ENCODE results near the gene CD38. TPM values are rescaled to one million over a fixed set of nuclear protein-coding genes. Genes with fewer than 3 reads are reported as not detected.

Gene CD38
- total RNA-seq, 4 donors from 2014 or later: 0.26 to 4.6 (median 1.6) TPM

- no peak overlapping the region for H3K27ac ChIP-seq
- no peak for DNase-seq
- H3K36me3 ChIP-seq: no peaks in the 10 kb centered on the region
- H3K4me3 ChIP-seq: no peak overlapping the region
- H3K4me1 ChIP-seq: no peaks in the 10 kb centered on the region
- H3K9me3 ChIP-seq: no peaks in the 10 kb centered on the region
- no peak for TF ChIP-seq POLR2A (IDR thresholded peaks at IDR 0.05)
- TF ChIP-seq CTCF (IDR thresholded peaks at IDR 0.05): no peak
- no peaks in the 10 kb centered on the region for H3K27me3 ChIP-seq
- intact Hi-C loops (cut with DNase I; ENCODE audit: low total_unique reads): no loop called here
These were observed 122.9 kb downstream of the CD38 start for GRCh38 chr4:15901007-15901406.

GRCh38 chr4:15901998-15902397, 123.9 kb downstream of the CD38 start:
- intact Hi-C loops (cut with DNase I; ENCODE audit: low total_unique reads): no loop called here
- no peaks in the 10 kb centered on the region for H3K27me3 ChIP-seq
- H3K4me3 ChIP-seq: no peak overlapping the region
- no peaks in the 10 kb centered on the region for H3K9me3 ChIP-seq
- H3K36me3 ChIP-seq: no peaks in the 10 kb centered on the region
- H3K27ac ChIP-seq: no peak overlapping the region
- DNase-seq: no peak
- H3K4me1 ChIP-seq: no peaks in the 10 kb centered on the region
- TF ChIP-seq POLR2A (IDR thresholded peaks at IDR 0.05) (no peak), CTCF (IDR thresholded peaks at IDR 0.05) (no peak)

- Histone ChIP-seq H3K4me3 (no peak overlapping the region), H3K4me1 (no peaks in the 10 kb centered on the region), H3K27me3 (no peaks in the 10 kb centered on the region), H3K27ac (no peak overlapping the region), H3K9me3 (no peaks in the 10 kb centered on the region), H3K36me3 (no peaks in the 10 kb centered on the region)
- TF ChIP-seq POLR2A (IDR thresholded peaks at IDR 0.05): no peak
- no peak for TF ChIP-seq CTCF (IDR thresholded peaks at IDR 0.05)
- DNase-seq: no peak
- intact Hi-C loops (cut with DNase I; ENCODE audit: low total_unique reads): no loop called here
These were observed 124.6 kb downstream of the CD38 start for GRCh38 chr4:15902746-15903145.

Other genes starting within 250 kb of the CD38 start
- gene FBXL5, start 123.0 kb upstream of the CD38 start, total RNA-seq: 100 to 1,000 TPM in 3 of 4 donors, 10 to 100 TPM in 1; 69.7 to 261 (median 136) TPM
- gene FAM200B, start 96.5 kb upstream of the CD38 start, total RNA-seq: 100 to 1,000 TPM in 1 of 4 donors, 10 to 100 TPM in 3; 41.7 to 104 (median 54.8) TPM
- gene BST1, start 75.3 kb upstream of the CD38 start, total RNA-seq: 10 to 100 TPM in 1 of 4 donors, 1 to 10 TPM in 2, not detected in 1; 1.5 to 11.4 (median 7.7) TPM
- not detected for gene FGFBP1, start 160.4 kb downstream of the CD38 start, total RNA-seq
- 1 to 10 TPM in 2 of 4 donors, not detected in 2; 1.6 to 2.6 TPM for gene FGFBP2, start 184.8 kb downstream of the CD38 start, total RNA-seq